Esophagus squamous epithelium (tissue), 5 donors: Measurements from ENCODE around the gene KRTAP9-8. TPM values are rescaled to one million over a fixed set of nuclear protein-coding genes. Genes with fewer than 3 reads are reported as not detected.

Experiments
- DNase-seq: peaks from one replicate; lab custom pipeline; 2025; lab: John Stamatoyannopoulos, UW
- H3K27ac ChIP-seq, 4 donors: fragments of 200-600 bp; sonication (generic); one replicate each; pipeline ENCODE4 v1.5.1; 2016 to 2019; ENCODE audit warnings: mild to moderate bottlenecking in 1 of 4
- H3K27me3 ChIP-seq, 4 donors: fragments of 200-600 bp; sonication (generic); 1 replicate in 3 of 4; 2 replicates in 1 of 4; pipeline versions ENCODE4 v1.5.1 to v1.6.0; 2017 to 2021; ENCODE audit warnings: antibody characterized with exemption in 1 of 4
- H3K36me3 ChIP-seq, 3 donors: fragments of 200-600 bp; sonication (generic); one replicate each; pipeline ENCODE4 v1.5.1; 2016 to 2019
- H3K4me1 ChIP-seq, 3 donors: fragments of 200-600 bp; sonication (generic); one replicate each; pipeline ENCODE4 v1.5.1; 2017 to 2019
- H3K4me3 ChIP-seq, 4 donors: fragments of 200-600 bp; sonication (generic); 1 replicate in 3 of 4; 2 replicates in 1 of 4; pipeline ENCODE4 v1.5.1; 2016 to 2019; ENCODE audit warnings: mild to moderate bottlenecking in 2 of 4, moderate library complexity in 1 of 4
- H3K9me3 ChIP-seq, 3 donors: fragments of 200-600 bp; sonication (generic); one replicate each; pipeline ENCODE4 v1.5.1; 2016 to 2019
- CTCF ChIP-seq, 6 experiments: fragments of 450-650 bp in 4 of 6; fragments of 200-600 bp in 2 of 6; sonication (generic) in 2 of 6; IDR thresholded peaks; one replicate each; pipeline ENCODE4 v1.5.1; 2016 to 2019; ENCODE audit warnings: antibody characterized with exemption in 6 of 6, mild to moderate bottlenecking in 4 of 6, moderate library complexity in 4 of 6
- POLR2A ChIP-seq, 4 donors: fragments of 450-650 bp; IDR thresholded peaks; one replicate each; pipeline ENCODE4 v1.6.1; 2017; ENCODE audit warnings: antibody characterized with exemption in 4 of 4, mild to moderate bottlenecking in 4 of 4, moderate library complexity in 3 of 4
- WGBS, 2 donors: methylation state at CpG; one replicate each; pipeline ENCODE4 v1.1.5; 2018; 5-methylcytosine and 5-hydroxymethylcytosine counted together
- intact Hi-C: fragments of 100-400 bp; cut with DNase I; formaldehyde crosslinking; loops from one replicate; pipeline ENCODE4 v1.15.0; 2022
- small RNA-seq, 4 donors: library from RNA; depleted of rRNA; stranded (forward); fragments of <200 nt; gene quantifications; one replicate each; pipeline ENCODE3, GENCODE V24; 2016
- total RNA-seq, 4 donors: library from RNA; depleted of rRNA; stranded (reverse); fragments of >200 nt; gene quantifications; one replicate each; pipeline ENCODE4 v1.1.0, GENCODE V29; 2016
- donor health status: DM: yes; HTN: yes; CAD: no.

The KRTAP9-8 gene
- total RNA-seq, 4 donors from 2014 or later = not detected

DNA sequence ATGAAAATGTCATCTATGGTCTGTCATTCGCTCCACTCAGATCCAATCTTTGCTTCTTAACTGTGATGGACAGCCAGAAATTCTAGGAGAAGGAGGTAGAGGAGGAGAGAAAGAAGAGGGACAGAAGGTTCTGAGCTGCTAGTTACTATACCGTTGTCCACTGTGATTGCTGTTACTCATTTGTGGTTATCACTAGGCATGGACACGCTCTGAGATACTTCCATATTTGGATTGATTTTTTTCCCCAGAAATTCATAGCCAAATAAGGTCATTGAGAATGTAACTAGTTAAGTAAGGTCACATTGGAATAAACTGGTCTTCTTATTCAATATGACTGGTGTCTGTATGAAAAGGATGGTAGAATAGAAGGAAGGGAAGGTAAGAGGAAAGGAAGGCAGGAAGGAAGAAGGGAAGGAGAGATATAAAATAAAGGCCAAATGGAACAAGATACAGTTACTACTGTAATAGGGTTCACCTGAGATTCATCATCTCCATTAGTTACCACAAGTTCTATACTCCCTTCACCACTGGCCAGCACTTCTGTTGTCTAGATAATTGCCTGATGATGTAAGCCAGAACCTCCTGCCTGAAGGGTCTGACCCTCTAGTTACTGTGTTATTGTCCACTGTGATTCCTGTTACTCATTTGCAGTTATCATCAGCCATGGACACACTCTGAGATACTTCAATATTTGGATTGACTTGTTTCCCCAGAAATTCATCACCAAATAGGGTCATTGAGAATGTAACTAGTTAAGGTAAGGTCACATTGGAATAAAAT lies 40.6 kb downstream of the KRTAP9-8 start:
- peaks cover 0 to 10% (median 0%) of the 10 kb centered on the region in 4 donors for H3K27me3 ChIP-seq
- H3K9me3 ChIP-seq = no peaks in the 10 kb centered on the region
- TF ChIP-seq CTCF (IDR thresholded peaks at IDR 0.05) (no peak), POLR2A (IDR thresholded peaks at IDR 0.05) (no peak)
- intact Hi-C loops = no loop called here
- no peaks in the 10 kb centered on the region for H3K4me1 ChIP-seq
- no peaks in the 10 kb centered on the region for H3K36me3 ChIP-seq
- DNase-seq = no peak
- H3K4me3 ChIP-seq = no peak overlapping the region
- H3K27ac ChIP-seq = no peak overlapping the region
- 78 to 83% methylated on average over 3 of the region's 3 CpGs for WGBS, 2 donors

- no peak for DNase-seq
- Histone ChIP-seq H3K27ac (no peak overlapping the region), H3K36me3 (no peaks in the 10 kb centered on the region), H3K4me1 (no peaks in the 10 kb centered on the region), H3K9me3 (no peaks in the 10 kb centered on the region), H3K4me3 (no peak overlapping the region), H3K27me3 (peaks cover 0 to 5% (median 0%) of the 10 kb centered on the region in 4 donors)
- intact Hi-C loops = no loop called here
- WGBS, 2 donors = 40 to 47% methylated on average over 3 of the region's 3 CpGs
- TF ChIP-seq POLR2A (IDR thresholded peaks at IDR 0.05) (no peak), CTCF (IDR thresholded peaks at IDR 0.05) (no peak)
These were observed 46.2 kb downstream of the KRTAP9-8 start for GRCh38 chr17:41284043-41284442.

DNA sequence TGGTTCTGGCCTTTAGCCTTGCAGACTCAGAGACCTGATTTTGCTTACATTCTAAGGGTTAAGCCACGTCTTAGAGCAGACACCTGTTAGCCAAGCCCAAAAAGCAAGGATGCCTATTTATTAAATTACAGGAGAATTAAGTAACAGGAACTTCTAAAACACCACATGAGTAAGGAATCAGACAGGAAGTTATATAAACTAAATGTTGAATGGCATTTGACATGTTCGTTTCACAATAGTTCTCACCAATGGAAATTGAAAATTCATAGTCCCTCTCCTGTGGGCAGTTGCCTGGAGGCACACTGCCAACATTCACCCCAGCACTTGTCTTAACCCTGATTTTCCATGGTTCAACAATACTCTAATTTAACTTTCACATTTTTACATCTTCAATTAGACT lies 46.7 kb downstream of the KRTAP9-8 start:
- Histone ChIP-seq H3K4me3 (no peak overlapping the region), H3K4me1 (no peaks in the 10 kb centered on the region), H3K27ac (no peak overlapping the region), H3K27me3 (peaks cover 0 to 6% (median 0%) of the 10 kb centered on the region in 4 donors), H3K36me3 (no peaks in the 10 kb centered on the region), H3K9me3 (no peaks in the 10 kb centered on the region)
- WGBS, 2 donors = 37 to 41% methylated on average over 2 of the region's 2 CpGs
- DNase-seq = no peak
- TF ChIP-seq POLR2A (IDR thresholded peaks at IDR 0.05) (no peak), CTCF (IDR thresholded peaks at IDR 0.05) (no peak)
- intact Hi-C loops = no loop called here

DNA sequence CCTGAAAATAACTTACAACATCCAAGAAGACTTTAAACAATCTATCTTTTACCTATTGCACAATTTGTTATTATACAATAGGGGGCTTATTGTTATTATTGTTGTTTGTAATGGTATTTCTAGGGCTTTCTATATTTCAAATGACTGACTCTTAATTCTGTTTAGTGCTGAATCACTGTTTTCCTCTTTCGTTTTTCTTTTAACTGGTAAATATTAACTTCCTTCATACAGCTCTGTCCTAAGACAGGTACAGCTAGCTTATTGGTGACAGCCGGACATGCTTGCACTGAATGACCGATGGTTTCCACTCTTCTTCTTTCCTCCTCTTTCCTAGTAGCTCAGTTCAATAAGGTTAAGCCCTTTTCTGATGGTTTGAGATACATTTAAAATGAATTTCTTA lies 49.3 kb downstream of the KRTAP9-8 start:
- H3K27me3 ChIP-seq = peaks cover 0 to 5% (median 0%) of the 10 kb centered on the region in 4 donors
- intact Hi-C loops = no loop called here
- H3K27ac ChIP-seq = no peak overlapping the region
- no peaks in the 10 kb centered on the region for H3K36me3 ChIP-seq
- no peak overlapping the region for H3K4me3 ChIP-seq
- 73 to 83% methylated on average over 3 of the region's 3 CpGs for WGBS, 2 donors
- H3K4me1 ChIP-seq = peaks cover 0 to 14% (median 0%) of the 10 kb centered on the region in 3 donors
- H3K9me3 ChIP-seq = no peaks in the 10 kb centered on the region
- no peak for DNase-seq
- TF ChIP-seq CTCF (IDR thresholded peaks at IDR 0.05) (no peak), POLR2A (IDR thresholded peaks at IDR 0.05) (no peak)

Small RNA genes within 50 kb of the gene (small RNA-seq; reads per million reads assigned to genes)
- gene KRTAP9-10P = 0 reads per million in 4 donors

Other genes with a start within 250 kb of the KRTAP9-8 start
- not detected for gene KRTAP3-3, start 243.8 kb upstream of the KRTAP9-8 start, total RNA-seq
- under 1 TPM in 1 of 4 donors, not detected in 3; 0.57 TPM for gene KRTAP3-2, start 238.1 kb upstream of the KRTAP9-8 start, total RNA-seq
- not detected for gene KRTAP3-1, start 228.9 kb upstream of the KRTAP9-8 start, total RNA-seq
- gene KRTAP1-5, start 210.8 kb upstream of the KRTAP9-8 start, total RNA-seq = not detected
- not detected for gene KRTAP1-4, start 207.8 kb upstream of the KRTAP9-8 start, total RNA-seq
- not detected for gene KRTAP1-3, start 203.1 kb upstream of the KRTAP9-8 start, total RNA-seq
- gene KRTAP1-1, start 196.5 kb upstream of the KRTAP9-8 start, total RNA-seq = not detected
- not detected for gene KRTAP2-1, start 190.7 kb upstream of the KRTAP9-8 start, total RNA-seq
- gene KRTAP2-2, start 182.8 kb upstream of the KRTAP9-8 start, total RNA-seq = not detected
- not detected for gene KRTAP2-3, start 177.9 kb upstream of the KRTAP9-8 start, total RNA-seq
- not detected for gene KRTAP2-4, start 172.1 kb upstream of the KRTAP9-8 start, total RNA-seq
- gene KRTAP4-7, start 153.8 kb upstream of the KRTAP9-8 start, total RNA-seq = not detected
- gene KRTAP4-8, start 139.9 kb upstream of the KRTAP9-8 start, total RNA-seq = not detected
- not detected for gene KRTAP4-16, start 135.8 kb upstream of the KRTAP9-8 start, total RNA-seq
- gene KRTAP4-9, start 132.6 kb upstream of the KRTAP9-8 start, total RNA-seq = not detected
- gene KRTAP4-11, start 119.6 kb upstream of the KRTAP9-8 start, total RNA-seq = under 1 TPM in 1 of 4 donors, not detected in 3; 0.22 TPM
- not detected for gene KRTAP4-12, start 113.8 kb upstream of the KRTAP9-8 start, total RNA-seq
- not detected for gene KRTAP4-6, start 97.5 kb upstream of the KRTAP9-8 start, total RNA-seq
- gene KRTAP4-5, start 88.2 kb upstream of the KRTAP9-8 start, total RNA-seq = not detected
- gene KRTAP4-4, start 77.3 kb upstream of the KRTAP9-8 start, total RNA-seq = not detected
- not detected for gene KRTAP4-3, start 69.8 kb upstream of the KRTAP9-8 start, total RNA-seq
- gene KRTAP4-2, start 59.8 kb upstream of the KRTAP9-8 start, total RNA-seq = not detected
- gene KRTAP4-1, start 53.1 kb upstream of the KRTAP9-8 start, total RNA-seq = not detected
- not detected for gene KRTAP9-1, start 48.1 kb upstream of the KRTAP9-8 start, total RNA-seq
- not detected for gene KRTAP9-2, start 11.4 kb upstream of the KRTAP9-8 start, total RNA-seq
- gene KRTAP9-3, start 5.5 kb upstream of the KRTAP9-8 start, total RNA-seq = not detected
- gene KRTAP9-4, start 11.7 kb downstream of the KRTAP9-8 start, total RNA-seq = not detected
- not detected for gene KRTAP9-9, start 17.4 kb downstream of the KRTAP9-8 start, total RNA-seq
- not detected for gene KRTAP9-6, start 27.4 kb downstream of the KRTAP9-8 start, total RNA-seq
- gene KRTAP9-7, start 37.7 kb downstream of the KRTAP9-8 start, total RNA-seq = not detected
- gene KRTAP29-1, start 64.9 kb downstream of the KRTAP9-8 start, total RNA-seq = not detected
- gene KRTAP16-1, start 71.3 kb downstream of the KRTAP9-8 start, total RNA-seq = not detected
- gene KRTAP17-1, start 77.7 kb downstream of the KRTAP9-8 start, total RNA-seq = not detected
- gene KRT33A, start 112.8 kb downstream of the KRTAP9-8 start, total RNA-seq = 1 to 10 TPM in 2 of 4 donors, under 1 TPM in 1, not detected in 1; 0.21 to 2.7 (median 1.9) TPM
- gene KRT33B, start 131.8 kb downstream of the KRTAP9-8 start, total RNA-seq = under 1 TPM in 2 of 4 donors, not detected in 2; 0.32 to 0.57 TPM
- gene KRT34, start 144.3 kb downstream of the KRTAP9-8 start, total RNA-seq = 1 to 10 TPM in 1 of 4 donors, under 1 TPM in 3; 0.40 to 1.1 (median 0.64) TPM
- gene KRT31, start 159.6 kb downstream of the KRTAP9-8 start, total RNA-seq = 1 to 10 TPM in 2 of 4 donors, under 1 TPM in 1, not detected in 1; 0.79 to 2.5 (median 1.5) TPM
- not detected for gene KRT37, start 186.6 kb downstream of the KRTAP9-8 start, total RNA-seq
- under 1 TPM in 1 of 4 donors, not detected in 3; 0.18 TPM for gene KRT38, start 203.0 kb downstream of the KRTAP9-8 start, total RNA-seq
- gene KRT32, start 229.4 kb downstream of the KRTAP9-8 start, total RNA-seq = 10 to 100 TPM in 1 of 4 donors, 1 to 10 TPM in 2, under 1 TPM in 1; 0.61 to 12.8 (median 4.6) TPM
- not detected for gene KRT35, start 243.2 kb downstream of the KRTAP9-8 start, total RNA-seq